PC-9 (cell line): ENCODE data around the gene KRT27.

ENCODE experiments used
- CTCF ChIP-seq: fragments of 200-600 bp; sonication (generic); conservative IDR thresholded peaks from 2 replicates; pipeline ENCODE4 v1.6.1; 2017; ENCODE audit warnings: mixed run types, antibody characterized with exemption, mild to moderate bottlenecking, moderate library complexity
- EZH2 ChIP-seq: fragments of 200-600 bp; sonication (generic); IDR thresholded peaks from 2 replicates; pipeline ENCODE4 v1.8.0; 2017; ENCODE audit warnings: antibody characterized with exemption, low read depth

- TF ChIP-seq CTCF, result no peak
- no peak for TF ChIP-seq EZH2
Observed at GRCh38 chr17:40810494-40810893, 28.1 kb upstream of the KRT27 start.
